Measurements from ENCODE around the gene TIPRL. TPM values are rescaled to one million over a fixed set of nuclear protein-coding genes. Genes with fewer than 3 reads are reported as not detected.
"Not testable (repeated sequence)": the region's sequence is repeated elsewhere in the genome, so short reads cannot be mapped to it uniquely, and the experiment has no call there.

TIPRL gene
- total RNA-seq, 3 donors from 2014 or later, result 46.3 to 47.9 (median 46.7) TPM

DNA sequence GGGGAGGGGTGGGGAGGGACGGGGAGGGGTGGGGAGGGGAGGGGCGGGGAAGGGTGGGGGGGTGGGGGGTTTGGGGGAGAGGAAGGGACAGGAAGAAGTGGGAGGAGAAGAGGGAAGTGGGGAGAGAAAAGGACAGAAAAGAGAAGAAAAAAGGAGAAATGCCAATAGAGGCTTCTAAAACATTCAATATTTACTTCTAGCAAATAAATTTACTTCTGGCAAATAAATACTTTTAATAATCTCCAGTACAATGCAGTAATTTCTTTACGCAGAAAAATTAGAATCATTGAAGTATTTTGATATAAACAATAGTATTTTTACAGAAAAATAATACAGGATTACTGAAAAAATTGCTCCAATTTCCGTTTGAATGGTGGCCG lies 32.6 kb upstream of the TIPRL start:
- no peaks in the 10 kb centered on the region for H3K27me3 Mint-ChIP-seq (ENCODE audit: low read depth)
- DNase-seq, result no peak
- no peaks in the 10 kb centered on the region for H3K9me3 Mint-ChIP-seq
- no peak for ATAC-seq
- H3K4me3 Mint-ChIP-seq, result no peak overlapping the region
- H3K36me3 Mint-ChIP-seq (ENCODE audit: insufficient read depth), result no peaks in the 10 kb centered on the region
- H3K4me1 Mint-ChIP-seq (ENCODE audit: low read depth), result peaks cover 13% of the 10 kb centered on the region

GRCh38 chr1:168146626-168147025 lies 32.1 kb upstream of the TIPRL start:
- H3K9me3 Mint-ChIP-seq, result no peaks in the 10 kb centered on the region
- no peak overlapping the region for H3K4me3 Mint-ChIP-seq
- peaks cover 13% of the 10 kb centered on the region for H3K4me1 Mint-ChIP-seq (ENCODE audit: low read depth)
- H3K27me3 Mint-ChIP-seq (ENCODE audit: low read depth), result no peaks in the 10 kb centered on the region
- H3K36me3 Mint-ChIP-seq (ENCODE audit: insufficient read depth), result no peaks in the 10 kb centered on the region
- ATAC-seq, result no peak
- no peak for DNase-seq

DNA sequence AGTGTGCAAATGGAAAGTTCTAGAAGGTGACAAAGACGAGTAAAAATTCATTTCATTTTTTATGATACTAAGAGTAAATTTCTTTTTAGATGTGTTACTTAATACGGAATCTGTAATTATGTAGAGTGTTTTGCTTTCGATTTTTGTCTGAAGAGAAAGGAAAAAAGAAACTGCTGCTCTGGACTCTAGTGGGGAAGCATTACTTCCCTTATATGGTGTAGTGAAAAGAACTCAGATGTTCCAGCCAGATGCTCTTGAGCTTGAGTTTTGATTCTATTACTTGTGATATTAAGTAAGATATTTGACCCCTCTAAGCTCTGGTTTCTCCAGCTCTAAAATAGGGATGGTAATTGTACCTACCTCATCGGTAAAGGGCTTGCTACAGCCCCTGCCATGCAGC lies 29.8 kb upstream of the TIPRL start:
- no peaks in the 10 kb centered on the region for H3K36me3 Mint-ChIP-seq (ENCODE audit: insufficient read depth)
- no peak overlapping the region for H3K4me3 Mint-ChIP-seq
- H3K9me3 Mint-ChIP-seq, result no peaks in the 10 kb centered on the region
- H3K27me3 Mint-ChIP-seq (ENCODE audit: low read depth), result no peaks in the 10 kb centered on the region
- peaks cover 13% of the 10 kb centered on the region for H3K4me1 Mint-ChIP-seq (ENCODE audit: low read depth)
- DNase-seq, result no peak
- no peak for ATAC-seq

DNA sequence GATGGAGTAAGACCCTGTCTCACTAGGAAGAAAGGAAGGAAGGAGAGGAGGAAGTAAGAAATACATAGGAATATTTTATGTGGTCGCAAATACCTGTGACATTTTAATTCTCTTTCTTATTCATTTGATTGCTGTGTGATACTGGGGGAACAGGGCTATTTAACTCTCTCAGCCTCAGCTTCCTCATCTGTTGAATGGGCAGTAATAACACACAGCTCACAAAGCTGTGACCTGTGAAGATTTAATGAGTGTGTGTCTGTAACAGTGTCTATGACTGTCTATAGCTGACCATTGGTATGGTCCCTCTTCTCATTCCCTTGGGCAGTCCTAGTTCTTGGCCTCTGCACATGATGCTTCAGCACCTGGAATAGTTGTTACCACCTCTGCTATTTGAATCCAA lies 28.5 kb upstream of the TIPRL start:
- H3K4me3 Mint-ChIP-seq, result no peak overlapping the region

DNA sequence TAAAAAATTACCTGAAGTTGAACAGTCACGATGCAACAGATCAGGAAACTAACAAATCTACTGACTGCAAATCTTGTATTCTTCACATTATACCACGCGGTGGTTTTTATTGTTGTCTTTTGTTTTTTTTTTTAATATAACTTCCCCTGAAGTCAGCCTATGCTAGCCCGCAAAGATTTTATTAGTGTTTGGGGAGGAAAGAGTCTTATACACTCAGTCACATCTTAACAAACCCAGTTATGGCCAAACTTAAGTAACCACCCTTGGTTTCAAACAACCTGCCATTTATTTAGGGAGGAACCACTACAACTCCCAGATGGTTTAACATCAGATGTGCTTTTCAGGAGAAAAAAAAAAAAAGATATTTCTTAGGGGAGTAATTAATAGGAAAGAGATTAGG lies 26.8 kb upstream of the TIPRL start:
- ATAC-seq (no peak), DNase-seq (no peak)
- Mint-ChIP-seq H3K36me3 (ENCODE audit: insufficient read depth) (no peaks in the 10 kb centered on the region), H3K9me3 (no peaks in the 10 kb centered on the region), H3K27me3 (ENCODE audit: low read depth) (no peaks in the 10 kb centered on the region), H3K4me3 (no peak overlapping the region), H3K4me1 (ENCODE audit: low read depth) (peaks cover 5% of the 10 kb centered on the region)

More for the DNA sequence above, 28.5 kb upstream of the TIPRL start:
- Mint-ChIP-seq H3K36me3 (ENCODE audit: insufficient read depth) (no peaks in the 10 kb centered on the region), H3K9me3 (no peaks in the 10 kb centered on the region), H3K27me3 (ENCODE audit: low read depth) (no peaks in the 10 kb centered on the region), H3K4me1 (ENCODE audit: low read depth) (peaks cover 11% of the 10 kb centered on the region)
- no peak for ATAC-seq
- no peak for DNase-seq

GRCh38 chr1:168154707-168155106 lies 24.1 kb upstream of the TIPRL start:
- H3K9me3 Mint-ChIP-seq, result peaks cover 21% of the 10 kb centered on the region
- not testable (repeated sequence) for H3K4me3 Mint-ChIP-seq; DNase-seq; H3K4me1 Mint-ChIP-seq (ENCODE audit: low read depth); H3K36me3 Mint-ChIP-seq (ENCODE audit: insufficient read depth); H3K27me3 Mint-ChIP-seq (ENCODE audit: low read depth); ATAC-seq

DNA sequence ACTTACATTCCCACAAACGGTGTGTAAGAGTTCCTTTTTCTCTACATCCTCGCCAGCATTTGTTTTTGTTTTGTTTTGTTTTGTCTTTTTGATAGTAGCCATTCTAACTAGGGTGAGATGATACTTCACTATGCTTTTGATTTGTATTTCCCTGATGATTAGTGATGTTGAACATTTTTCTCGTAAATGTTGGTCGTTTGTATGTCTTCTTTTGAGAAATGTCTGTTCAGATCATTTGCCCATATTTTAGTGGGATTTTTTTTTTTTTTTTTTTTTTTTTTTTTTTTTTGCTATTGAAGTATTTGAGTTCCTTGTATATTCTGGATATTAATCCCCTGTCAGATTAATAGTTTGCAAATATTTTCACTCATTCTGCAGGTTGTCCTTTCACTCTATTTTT lies 22.9 kb upstream of the TIPRL start:
- H3K9me3 Mint-ChIP-seq, result peaks cover 33% of the 10 kb centered on the region
- H3K27me3 Mint-ChIP-seq (ENCODE audit: low read depth), result peaks cover 11% of the 10 kb centered on the region
- no peak for DNase-seq
- peaks cover 5% of the 10 kb centered on the region for H3K36me3 Mint-ChIP-seq (ENCODE audit: insufficient read depth)
- H3K4me3 Mint-ChIP-seq, result no peak overlapping the region
- no peaks in the 10 kb centered on the region for H3K4me1 Mint-ChIP-seq (ENCODE audit: low read depth)
- no peak for ATAC-seq

- ATAC-seq (no peak), DNase-seq (no peak)
- Mint-ChIP-seq H3K27me3 (ENCODE audit: low read depth) (peaks cover 20% of the 10 kb centered on the region), H3K4me3 (no peak overlapping the region), H3K36me3 (ENCODE audit: insufficient read depth) (peaks cover 5% of the 10 kb centered on the region), H3K9me3 (peaks cover 33% of the 10 kb centered on the region), H3K4me1 (ENCODE audit: low read depth) (no peaks in the 10 kb centered on the region)
These were observed 21.1 kb upstream of the TIPRL start for GRCh38 chr1:168157638-168158037.

DNA sequence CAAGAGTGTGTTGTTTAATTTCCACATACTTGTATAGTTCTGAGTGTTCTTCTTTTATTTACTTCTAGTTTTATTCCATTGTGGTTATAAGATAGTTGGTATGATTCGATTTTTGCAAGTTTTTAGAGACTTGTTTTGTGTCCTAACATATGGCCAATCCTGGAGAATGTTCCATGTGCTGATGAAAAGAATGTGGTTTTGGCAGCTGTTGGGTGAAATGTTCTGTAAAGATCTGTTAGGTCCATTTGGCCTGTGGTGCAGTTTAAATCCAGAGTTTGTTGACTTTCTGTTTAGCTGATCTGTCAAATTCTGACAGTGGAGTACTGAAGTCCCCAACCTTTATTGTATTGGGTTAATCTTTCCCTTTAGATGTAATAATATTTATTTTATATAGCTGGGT lies 19.5 kb upstream of the TIPRL start:
- peaks cover 33% of the 10 kb centered on the region for H3K9me3 Mint-ChIP-seq

GRCh38 chr1:168159979-168160378 lies 18.8 kb upstream of the TIPRL start:
- DNase-seq, result no peak
- no peak for ATAC-seq
- Mint-ChIP-seq H3K36me3 (ENCODE audit: insufficient read depth) (peaks cover 5% of the 10 kb centered on the region), H3K27me3 (ENCODE audit: low read depth) (peaks cover 27% of the 10 kb centered on the region), H3K4me1 (ENCODE audit: low read depth) (no peaks in the 10 kb centered on the region), H3K9me3 (peaks cover 33% of the 10 kb centered on the region), H3K4me3 (no peak overlapping the region)

More for the DNA sequence above, 19.5 kb upstream of the TIPRL start:
- Mint-ChIP-seq H3K36me3 (ENCODE audit: insufficient read depth) (peaks cover 5% of the 10 kb centered on the region), H3K4me1 (ENCODE audit: low read depth) (no peaks in the 10 kb centered on the region), H3K27me3 (ENCODE audit: low read depth) (peaks cover 27% of the 10 kb centered on the region), H3K4me3 (no peak overlapping the region)
- ATAC-seq (no peak), DNase-seq (no peak)

DNA sequence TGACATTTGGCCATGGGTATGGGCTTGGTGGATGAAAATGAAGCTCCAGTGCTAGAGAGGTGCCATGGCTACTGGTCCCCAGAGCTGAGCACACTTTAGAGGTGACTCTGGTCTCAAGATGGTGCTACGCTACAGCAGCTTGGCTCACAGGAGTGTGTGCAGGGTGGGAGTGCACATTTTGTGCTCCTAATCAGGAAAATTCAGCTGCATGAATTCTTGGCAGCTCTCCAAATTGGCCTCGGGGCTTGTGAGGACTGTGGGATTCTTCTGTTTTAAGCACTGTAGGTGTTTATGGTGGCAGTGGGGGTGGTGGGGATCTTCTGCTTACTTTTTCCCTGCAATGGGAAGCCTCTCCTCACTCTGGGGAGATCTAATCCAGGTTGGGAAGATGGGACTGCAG lies 17.3 kb upstream of the TIPRL start:
- peaks cover 32% of the 10 kb centered on the region for H3K27me3 Mint-ChIP-seq (ENCODE audit: low read depth)
- DNase-seq, result no peak
- ATAC-seq, result no peak
- H3K36me3 Mint-ChIP-seq (ENCODE audit: insufficient read depth), result peaks cover 5% of the 10 kb centered on the region
- no peak overlapping the region for H3K4me3 Mint-ChIP-seq
- H3K9me3 Mint-ChIP-seq, result peaks cover 33% of the 10 kb centered on the region
- H3K4me1 Mint-ChIP-seq (ENCODE audit: low read depth), result no peaks in the 10 kb centered on the region

GRCh38 chr1:168163670-168164069 lies 15.1 kb upstream of the TIPRL start:
- H3K9me3 Mint-ChIP-seq, result peaks cover 17% of the 10 kb centered on the region

GRCh38 chr1:168164771-168165170 lies 14.0 kb upstream of the TIPRL start:
- ATAC-seq (no peak), DNase-seq (no peak)
- Mint-ChIP-seq H3K36me3 (ENCODE audit: insufficient read depth) (peaks cover 1% of the 10 kb centered on the region), H3K9me3 (peaks cover 11% of the 10 kb centered on the region), H3K4me3 (no peak overlapping the region), H3K4me1 (ENCODE audit: low read depth) (no peaks in the 10 kb centered on the region), H3K27me3 (ENCODE audit: low read depth) (peaks cover 30% of the 10 kb centered on the region)

More at GRCh38 chr1:168163670-168164069, 15.1 kb upstream of the TIPRL start:
- ATAC-seq (no peak), DNase-seq (no peak)
- H3K4me1 Mint-ChIP-seq (ENCODE audit: low read depth), result no peaks in the 10 kb centered on the region
- H3K36me3 Mint-ChIP-seq (ENCODE audit: insufficient read depth), result peaks cover 1% of the 10 kb centered on the region
- peaks cover 28% of the 10 kb centered on the region for H3K27me3 Mint-ChIP-seq (ENCODE audit: low read depth)
- H3K4me3 Mint-ChIP-seq, result no peak overlapping the region

GRCh38 chr1:168167806-168168205 lies 11.0 kb upstream of the TIPRL start:
- Mint-ChIP-seq H3K4me3 (no peak overlapping the region), H3K9me3 (no peaks in the 10 kb centered on the region), H3K36me3 (ENCODE audit: insufficient read depth) (no peaks in the 10 kb centered on the region), H3K27me3 (ENCODE audit: low read depth) (peaks cover 18% of the 10 kb centered on the region), H3K4me1 (ENCODE audit: low read depth) (no peaks in the 10 kb centered on the region)
- DNase-seq (no peak), ATAC-seq (no peak)

GRCh38 chr1:168170564-168171508 lies 7.9 kb upstream of the TIPRL start:
- peaks cover 21% of the 10 kb centered on the region for H3K27me3 Mint-ChIP-seq (ENCODE audit: low read depth)
- no peak for DNase-seq
- no peak overlapping the region for H3K4me3 Mint-ChIP-seq
- no peak for ATAC-seq
- H3K9me3 Mint-ChIP-seq, result no peaks in the 10 kb centered on the region
- H3K4me1 Mint-ChIP-seq (ENCODE audit: low read depth), result no peaks in the 10 kb centered on the region
- peaks cover 2% of the 10 kb centered on the region for H3K36me3 Mint-ChIP-seq (ENCODE audit: insufficient read depth)
